CD4-positive, alpha-beta T cell treated with Interleukin-6 for 4 hours (primary cell): ENCODE data around the gene SULT1C3.

Experiments
- DNase-seq: peaks from one replicate; pipeline ENCODE4 v3.0.0-alpha.2; 2020; ENCODE audit warnings: mixed read lengths

The SULT1C3 gene

GRCh38 chr2:108309903-108310302 lies 70.1 kb downstream of the SULT1C3 start:
- DNase-seq, result no peak
